A549 (cell line): ENCODE results near the gene ANO2. TPM values are rescaled to one million over a fixed set of nuclear protein-coding genes. Genes with fewer than 3 reads are reported as not detected.

Experiments used
- ATAC-seq, 2 experiments: fragments of 200-7000 bp in 1 of 2; fragments of >200 bp in 1 of 2; cut with Nextera tagmentation in 1 of 2; cut with Tn5 transposase in 1 of 2; 3 replicates each; pipeline versions ENCODE4 v1.8.0 to v1.9.1; 2018 to 2020; ENCODE audit warnings: mild to moderate bottlenecking in 1 of 2, moderate library complexity in 1 of 2
- CTCF ChIA-PET: fragments of 300-600 bp; sonication (Branson Sonifier 250); formaldehyde crosslinking; extraction: SDS; loops from one replicate; lab custom pipeline; 2021; ENCODE audit warnings: antibody characterized with exemption, inconsistent platforms; lab: Yijun Ruan, JAX
- POLR2A ChIA-PET: fragments of 350-600 bp; formaldehyde crosslinking; extraction: SDS; loops from one replicate; lab custom pipeline; 2021; ENCODE audit warnings: antibody characterized with exemption, inconsistent platforms; lab: Yijun Ruan, JAX
- DNase-seq, 2 experiments: peaks; one replicate each; pipeline versions ENCODE4 v3.0.0 to v3.0.0-alpha.2; 2011 to 2016; ENCODE audit warnings: low read depth in 1 of 2, low spot score in 1 of 2
- FAIRE-seq: peaks from 2 replicates; lab custom pipeline; 2011; peaks lifted over from hg19 to GRCh38; lab: Jason Lieb, UNC
- H3K27ac ChIP-seq, 2 experiments: fragments of >200 bp; sonication (Bioruptor Twin); formaldehyde crosslinking; 3 replicates each; pipeline ENCODE4 v1.5.1; 2016 to 2017
- H3K4me1 ChIP-seq: fragments of >200 bp; sonication (Bioruptor Twin); formaldehyde crosslinking; 3 replicates; pipeline ENCODE4 v1.6.1; 2016
- H3K4me2 ChIP-seq: fragments of >200 bp; sonication (Bioruptor Twin); formaldehyde crosslinking; 3 replicates; pipeline ENCODE4 v1.6.1; 2016
- H3K4me3 ChIP-seq: fragments of >200 bp; sonication (Bioruptor Twin); formaldehyde crosslinking; 3 replicates; pipeline ENCODE4 v1.5.1; 2016
- H3K9me3 ChIP-seq: fragments of >200 bp; sonication (Bioruptor Twin); formaldehyde crosslinking; 3 replicates; pipeline ENCODE4 v1.6.1; 2016
- BHLHE40 ChIP-seq: IDR thresholded peaks from 2 replicates; pipeline ENCODE4 v1.6.1; 2012; ENCODE audit warnings: low read depth, low read length, inconsistent platforms
- CBX8 ChIP-seq: fragments of 200-600 bp; sonication (generic); IDR thresholded peaks from 2 replicates; pipeline ENCODE4 v1.6.1; 2016
- CHD4 ChIP-seq: fragments of 200-600 bp; sonication (generic); IDR thresholded peaks from 2 replicates; pipeline ENCODE4 v1.6.1; 2016; ENCODE audit warnings: antibody characterized with exemption, mild to moderate bottlenecking, borderline replicate concordance
- EP300 ChIP-seq, 2 experiments: fragments of >200 bp; sonication (Bioruptor Twin); formaldehyde crosslinking; IDR thresholded peaks; 2 replicates in 1 of 2; 3 replicates in 1 of 2; pipeline ENCODE4 v1.6.1; 2016 to 2017
- FOSL2 ChIP-seq, 2 experiments: fragments of 450-650 bp in 1 of 2; fragments of >200 bp in 1 of 2; sonication (Bioruptor Twin) in 1 of 2; formaldehyde crosslinking; IDR thresholded peaks; 2 replicates each; pipeline versions ENCODE4 v1.5.0 to v1.6.1; 2016 to 2020; ENCODE audit warnings: mild to moderate bottlenecking in 1 of 2, moderate library complexity in 1 of 2
- GATA3 ChIP-seq: IDR thresholded peaks from 2 replicates; pipeline ENCODE4 v1.6.1; 2012; ENCODE audit warnings: borderline replicate concordance
- HEYL ChIP-seq: fragments of 250-450 bp; sonication (Bioruptor Pico); IDR thresholded peaks from 2 replicates; pipeline ENCODE4 v1.8.0; 2021; ENCODE audit warnings: mild to moderate bottlenecking, moderate library complexity
- HOXA7 ChIP-seq: fragments of 250-450 bp; sonication (Bioruptor Pico); IDR thresholded peaks from 2 replicates; pipeline ENCODE4 v1.5.0; 2020; ENCODE audit warnings: mild to moderate bottlenecking, moderate library complexity
- JUNB ChIP-seq: fragments of >200 bp; sonication (Bioruptor Twin); formaldehyde crosslinking; IDR thresholded peaks from 2 replicates; pipeline ENCODE4 v1.6.1; 2016
- MAZ ChIP-seq: fragments of 150-350 bp; IDR thresholded peaks from 2 replicates; pipeline ENCODE4 v1.6.1; 2014; ENCODE audit warnings: antibody characterized with exemption, low read depth, low read length, borderline replicate concordance
- MYC ChIP-seq: IDR thresholded peaks from 2 replicates; pipeline ENCODE4 v1.6.1; 2012; ENCODE audit warnings: mild to moderate bottlenecking, inconsistent platforms, low read length, improper control_type of control experiment, borderline replicate concordance
- POLR2A ChIP-seq: IDR thresholded peaks from 2 replicates; pipeline ENCODE4 v1.6.1; 2012; ENCODE audit warnings: mild to moderate bottlenecking, low read length
- RAD21 ChIP-seq, 2 experiments: fragments of >200 bp in 1 of 2; sonication (Bioruptor Twin) in 1 of 2; formaldehyde crosslinking in 1 of 2; IDR thresholded peaks in 1 of 2; conservative IDR thresholded peaks in 1 of 2; 2 replicates in 1 of 2; 3 replicates in 1 of 2; pipeline ENCODE4 v1.6.1; 2012 to 2018; ENCODE audit warnings: inconsistent platforms in 1 of 2
- RARB ChIP-seq: fragments of 250-450 bp; sonication (Bioruptor Pico); IDR thresholded peaks from 2 replicates; pipeline ENCODE4 v1.8.0; 2021; ENCODE audit warnings: mild to moderate bottlenecking, moderate library complexity
- SMC3 ChIP-seq: fragments of >200 bp; sonication (Bioruptor Twin); formaldehyde crosslinking; IDR thresholded peaks from 3 replicates; pipeline ENCODE4 v1.6.1; 2018; ENCODE audit warnings: inconsistent platforms
- SREBF2 ChIP-seq: fragments of 450-650 bp; IDR thresholded peaks from 2 replicates; pipeline ENCODE4 v1.6.1; 2014; ENCODE audit warnings: mild to moderate bottlenecking, moderate library complexity
- TFCP2L1 ChIP-seq: fragments of 250-450 bp; sonication (Bioruptor Pico); IDR thresholded peaks from 2 replicates; pipeline ENCODE4 v1.5.0; 2021; ENCODE audit warnings: mild to moderate bottlenecking
- USF2 ChIP-seq: fragments of 450-650 bp; IDR thresholded peaks from 2 replicates; pipeline ENCODE4 v1.6.1; 2014; ENCODE audit warnings: antibody characterized with exemption
- ZC3H11A ChIP-seq: fragments of 450-650 bp; IDR thresholded peaks from 2 replicates; pipeline ENCODE4 v1.6.1; 2014; ENCODE audit warnings: antibody characterized with exemption, mild to moderate bottlenecking
- ZSCAN20 ChIP-seq: fragments of 250-450 bp; sonication (Bioruptor Pico); IDR thresholded peaks from 2 replicates; pipeline ENCODE4 v1.8.0; 2022; ENCODE audit warnings: mild to moderate bottlenecking, moderate library complexity
- WGBS: methylation state at CpG from one replicate; pipeline ENCODE4 v1.1.6; 2017; ENCODE audit errors: missing lambda C conversion rate; 5-methylcytosine and 5-hydroxymethylcytosine counted together
- polyA plus RNA-seq, 4 experiments: library from polyadenylated mRNA; depleted of rRNA in 3 of 4; stranded (reverse); fragments of >200 nt; fragmentation: RNase III in 1 of 4; extraction: RNeasy Plus Mini Kit Qiagen cat#74134 plus additional on column Dnase treatment in 1 of 4; gene quantifications; 2 replicates in 3 of 4; 3 replicates in 1 of 4; pipeline ENCODE4 v1.2.3, GENCODE V29; 2011 to 2017
- TF ChIP-seq, protein P1 (sequence below): fragments of 250-450 bp; sonication (Bioruptor Pico); IDR thresholded peaks from 2 replicates; pipeline ENCODE4 v1.5.0; 2020; ENCODE audit warnings: low read depth, mild to moderate bottlenecking, moderate library complexity
- TF ChIP-seq, protein P2 (sequence below): fragments of >200 bp; sonication (Bioruptor Twin); formaldehyde crosslinking; IDR thresholded peaks from 2 replicates; pipeline ENCODE4 v1.6.1; 2016
- TF ChIP-seq, protein P3 (sequence below): fragments of >200 bp; sonication (Bioruptor Twin); formaldehyde crosslinking; IDR thresholded peaks from 3 replicates; pipeline ENCODE4 v1.5.1; 2016

The ANO2 gene
- polyA plus RNA-seq, 2 of the 4 experiments (the other 2 are of a cell fraction) = not detected

DNA sequence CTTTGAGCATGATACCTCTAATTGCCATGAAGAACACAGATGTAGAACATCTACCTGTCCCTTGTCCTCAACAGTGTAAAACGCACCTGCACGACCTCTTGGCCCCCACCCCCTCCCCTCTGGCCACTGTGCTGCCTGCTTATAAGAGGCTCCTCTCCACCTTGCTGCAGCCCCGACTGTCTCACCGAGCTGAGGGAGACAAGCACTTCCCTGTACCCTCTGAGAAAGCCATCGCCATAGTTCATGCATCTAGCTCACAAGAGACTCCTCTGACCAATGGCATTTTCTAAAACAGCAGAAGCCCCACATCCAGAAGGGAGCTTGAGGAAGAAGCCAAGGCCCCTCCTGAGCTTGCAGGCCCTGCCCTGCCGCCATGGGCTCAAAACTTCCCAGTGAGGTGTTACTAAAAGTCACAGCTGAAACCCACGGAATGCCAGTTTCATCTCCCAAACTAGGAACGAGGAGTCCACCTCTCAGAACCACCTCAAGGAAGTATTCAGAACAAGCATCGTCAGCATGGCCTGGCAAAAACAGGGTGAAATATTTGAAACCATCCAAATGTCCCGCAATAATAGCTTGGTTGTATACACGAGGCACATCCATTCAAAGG, 21.5 kb upstream of the ANO2 start:
- DNase-seq (no peak), FAIRE-seq (no peak), ATAC-seq (no peak; a peak in 1 of 6 replicates)
- CTCF ChIA-PET = interaction anchor here (0.6 to 7.1 kb wide), 9 partner anchors 9 to 317 kb away, joined by 3 to 57 read pairs (median 3); no protein-coding TSS in a partner anchor
- H3K27ac ChIP-seq = no peak overlapping the region
- H3K4me1 ChIP-seq = no peaks in the 10 kb centered on the region
- no peaks in the 10 kb centered on the region for H3K9me3 ChIP-seq
- 40% methylated on average over 10 of the region's 11 CpGs for WGBS
- POLR2A ChIA-PET = no interaction called here
- H3K4me3 ChIP-seq = no peak overlapping the region
- no peak for TF ChIP-seq SMC3
- no peak for TF ChIP-seq TFCP2L1
- TF ChIP-seq, protein P1, sequence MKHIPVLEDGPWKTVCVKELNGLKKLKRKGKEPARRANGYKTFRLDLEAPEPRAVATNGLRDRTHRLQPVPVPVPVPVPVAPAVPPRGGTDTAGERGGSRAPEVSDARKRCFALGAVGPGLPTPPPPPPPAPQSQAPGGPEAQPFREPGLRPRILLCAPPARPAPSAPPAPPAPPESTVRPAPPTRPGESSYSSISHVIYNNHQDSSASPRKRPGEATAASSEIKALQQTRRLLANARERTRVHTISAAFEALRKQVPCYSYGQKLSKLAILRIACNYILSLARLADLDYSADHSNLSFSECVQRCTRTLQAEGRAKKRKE (CRISPR knock-in tag) = no peak
- no peak for TF ChIP-seq USF2
- no peak for TF ChIP-seq CHD4
- no peak for TF ChIP-seq MAZ
- TF ChIP-seq SREBF2 = no peak
- no peak overlapping the region for H3K4me2 ChIP-seq

- no peak overlapping the region for H3K27ac ChIP-seq
- H3K4me3 ChIP-seq = no peak overlapping the region
- no peaks in the 10 kb centered on the region for H3K9me3 ChIP-seq
- H3K4me2 ChIP-seq = no peak overlapping the region
- peak; percentile 63 to 66 for DNase-seq
- no peaks in the 10 kb centered on the region for H3K4me1 ChIP-seq
- no peak for FAIRE-seq
- TF ChIP-seq JUNB = no peak
- no peak for TF ChIP-seq HOXA7 (CRISPR knock-in tag)
- TF ChIP-seq RARB (CRISPR knock-in tag) = no peak
- TF ChIP-seq RAD21 (conservative IDR thresholded peaks at IDR 0.05 in 1 of 2, IDR thresholded peaks at IDR 0.05 in 1 of 2) = peak; percentile 33 to 49; a peak in 3 of 5 replicates
- no peak for TF ChIP-seq EP300 (IDR thresholded peaks at IDR 0.05)
- TF ChIP-seq SMC3 = peak; percentile 58
- TF ChIP-seq, protein P2, sequence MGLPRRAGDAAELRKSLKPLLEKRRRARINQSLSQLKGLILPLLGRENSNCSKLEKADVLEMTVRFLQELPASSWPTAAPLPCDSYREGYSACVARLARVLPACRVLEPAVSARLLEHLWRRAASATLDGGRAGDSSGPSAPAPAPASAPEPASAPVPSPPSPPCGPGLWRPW = no peak
- TF ChIP-seq, protein P3, sequence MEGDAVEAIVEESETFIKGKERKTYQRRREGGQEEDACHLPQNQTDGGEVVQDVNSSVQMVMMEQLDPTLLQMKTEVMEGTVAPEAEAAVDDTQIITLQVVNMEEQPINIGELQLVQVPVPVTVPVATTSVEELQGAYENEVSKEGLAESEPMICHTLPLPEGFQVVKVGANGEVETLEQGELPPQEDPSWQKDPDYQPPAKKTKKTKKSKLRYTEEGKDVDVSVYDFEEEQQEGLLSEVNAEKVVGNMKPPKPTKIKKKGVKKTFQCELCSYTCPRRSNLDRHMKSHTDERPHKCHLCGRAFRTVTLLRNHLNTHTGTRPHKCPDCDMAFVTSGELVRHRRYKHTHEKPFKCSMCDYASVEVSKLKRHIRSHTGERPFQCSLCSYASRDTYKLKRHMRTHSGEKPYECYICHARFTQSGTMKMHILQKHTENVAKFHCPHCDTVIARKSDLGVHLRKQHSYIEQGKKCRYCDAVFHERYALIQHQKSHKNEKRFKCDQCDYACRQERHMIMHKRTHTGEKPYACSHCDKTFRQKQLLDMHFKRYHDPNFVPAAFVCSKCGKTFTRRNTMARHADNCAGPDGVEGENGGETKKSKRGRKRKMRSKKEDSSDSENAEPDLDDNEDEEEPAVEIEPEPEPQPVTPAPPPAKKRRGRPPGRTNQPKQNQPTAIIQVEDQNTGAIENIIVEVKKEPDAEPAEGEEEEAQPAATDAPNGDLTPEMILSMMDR = peak; percentile 74
- TF ChIP-seq, all 56 proteins: peak for 3
- ATAC-seq = peak; percentile 94 to 98
- CTCF ChIA-PET = interaction anchor here (0.6 to 7.1 kb wide), 9 partner anchors 8 to 318 kb away, joined by 3 to 57 read pairs (median 3); no protein-coding TSS in a partner anchor
- whole genome bisulfite sequencing = 24% methylated on average over 9 of the region's 9 CpGs
- POLR2A ChIA-PET = no interaction called here
Measured at GRCh38 chr12:5965950-5966383, 20.9 kb upstream of the ANO2 start.

GRCh38 chr12:5964913-5965900, 20.1 kb upstream of the ANO2 start:
- no peaks in the 10 kb centered on the region for H3K4me1 ChIP-seq
- no peak overlapping the region for H3K4me2 ChIP-seq
- ATAC-seq = peak; percentile 48 to 49; a peak in 4 of 6 replicates
- no peak overlapping the region for H3K27ac ChIP-seq
- no peak for DNase-seq
- H3K9me3 ChIP-seq = no peaks in the 10 kb centered on the region
- CTCF ChIA-PET = interaction anchor here (0.7 to 7.1 kb wide), 10 partner anchors 8 to 319 kb away, joined by 3 to 57 read pairs (median 6); no protein-coding TSS in a partner anchor
- no peak for FAIRE-seq
- H3K4me3 ChIP-seq = no peak overlapping the region
- POLR2A ChIA-PET = no interaction called here
- 51% methylated on average over 24 of the region's 24 CpGs for WGBS
- TF ChIP-seq HEYL (CRISPR knock-in tag) = no peak
- TF ChIP-seq ZC3H11A = no peak
- no peak for TF ChIP-seq MYC
- TF ChIP-seq, protein P2 = no peak
- TF ChIP-seq RAD21 (conservative IDR thresholded peaks at IDR 0.05 in 1 of 2, IDR thresholded peaks at IDR 0.05 in 1 of 2) = no peak
- no peak for TF ChIP-seq CBX8
- no peak; the same call in 1 of the 2 replicates for TF ChIP-seq POLR2A
- TF ChIP-seq BHLHE40 = no peak
- no peak for TF ChIP-seq ZSCAN20
- TF ChIP-seq FOSL2 (IDR thresholded peaks at IDR 0.05) = no peak
- TF ChIP-seq FOSL2 (CRISPR knock-in tag; IDR thresholded peaks at IDR 0.05) = no peak
- no peak for TF ChIP-seq GATA3
